Activated effector memory CD4-positive, alpha-beta T cell treated with anti-CD3 and anti-CD28 coated beads, Interleukin-2, amount 50 U/mL, for 16 hours (primary cell): ENCODE data around the gene CBLN3.
"Not testable (repeated sequence)": the region's sequence is repeated elsewhere in the genome, so short reads cannot be mapped to it uniquely, and the experiment has no call there.

Source experiments
- DNase-seq: peaks from one replicate; pipeline ENCODE4 v3.0.0-alpha.2; 2020

The CBLN3 gene

GRCh38 chr14:24399999-24400718 lies 29.3 kb downstream of the CBLN3 start:
- no peak for DNase-seq

- DNase-seq: no peak
Measured at GRCh38 chr14:24399447-24399822, 30.0 kb downstream of the CBLN3 start.

GRCh38 chr14:24398653-24399446 lies 30.6 kb downstream of the CBLN3 start, which contains the start of gene NYNRIN:
NYNRIN (plus strand) TSS chr14:24399003; CDS start chr14:24399247, 244 bp downstream.
- DNase-seq: peak; percentile 71

GRCh38 chr14:24398293-24398652 lies 31.2 kb downstream of the CBLN3 start:
- no peak for DNase-seq

DNA sequence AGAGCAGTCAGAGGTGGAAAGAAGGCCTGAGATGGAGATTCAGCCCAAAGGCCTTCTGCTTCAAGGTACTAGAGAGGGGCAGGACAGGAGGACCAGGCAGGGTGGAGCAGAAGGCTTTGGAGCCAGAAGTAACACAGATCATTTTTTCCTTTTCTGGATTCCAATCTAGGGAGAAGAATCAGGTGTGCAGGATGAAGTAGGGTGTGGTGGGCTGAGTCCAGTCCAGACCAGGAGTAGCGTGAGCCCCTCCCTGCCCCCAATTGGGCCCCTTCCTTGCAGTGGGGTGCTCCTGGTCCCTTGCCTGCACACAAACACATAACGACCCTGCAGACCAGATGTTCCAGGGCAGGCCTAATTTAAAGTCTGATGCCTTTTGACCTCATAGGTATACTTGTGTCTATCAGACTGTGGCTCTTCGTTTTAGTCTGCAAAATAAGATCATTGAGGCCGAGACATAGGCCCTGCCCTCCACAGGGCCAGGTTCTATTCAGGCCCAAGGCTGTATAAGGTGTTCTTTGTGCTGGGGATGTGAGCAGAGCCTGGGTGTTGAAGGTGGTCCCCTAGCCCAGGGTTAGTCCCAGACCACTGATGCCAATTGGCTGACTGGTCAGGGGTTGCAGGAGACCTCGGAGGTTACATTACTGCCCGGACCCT lies 31.7 kb downstream of the CBLN3 start:
- DNase-seq: no peak

DNA sequence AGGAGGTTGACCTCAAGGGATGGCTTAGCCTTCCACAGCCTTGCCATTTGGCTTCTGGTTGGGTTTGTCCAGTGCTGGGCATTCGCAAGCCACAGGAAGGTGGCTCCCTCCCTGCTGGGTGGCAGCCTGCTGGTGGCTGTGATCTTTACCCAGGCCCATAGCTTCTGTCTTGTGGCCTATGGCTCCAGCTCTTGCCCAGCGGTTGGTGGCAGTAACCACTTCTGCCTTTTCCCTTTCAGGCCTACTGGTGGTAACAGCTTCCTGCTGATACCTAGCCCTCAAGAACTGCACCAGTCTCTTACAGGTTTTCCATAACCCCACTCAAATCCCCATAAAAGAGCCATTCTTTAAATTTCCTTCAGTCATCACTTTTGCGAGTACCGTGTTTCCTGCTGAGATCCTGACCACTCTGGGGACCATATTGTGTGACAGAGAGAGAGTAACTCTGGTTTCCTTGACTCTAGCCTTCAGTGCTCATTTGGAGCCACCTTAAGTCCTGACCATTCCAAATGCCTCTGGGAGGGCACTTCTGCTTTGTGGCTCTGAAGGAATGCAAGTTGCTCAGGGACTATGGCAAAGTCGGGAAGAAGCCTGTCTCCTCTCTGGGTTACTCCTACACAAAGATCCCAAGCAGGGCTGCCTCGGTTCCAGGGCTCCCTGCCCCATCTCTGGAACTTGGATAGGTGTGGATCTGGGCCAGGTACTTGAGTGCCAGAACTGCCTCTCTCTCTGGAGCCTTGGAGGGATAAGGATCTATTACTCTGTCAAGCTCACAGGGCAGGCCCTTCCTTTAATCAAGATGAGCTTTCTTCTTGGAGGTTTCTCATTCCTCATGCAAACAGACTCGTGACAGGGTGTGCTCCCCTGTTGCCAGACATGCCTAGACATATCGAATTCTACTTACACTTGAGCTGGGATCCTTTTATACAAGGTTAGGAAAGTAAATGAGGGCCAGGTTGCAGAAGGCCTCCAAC lies 33.6 kb downstream of the CBLN3 start:
- DNase-seq: no peak

DNA sequence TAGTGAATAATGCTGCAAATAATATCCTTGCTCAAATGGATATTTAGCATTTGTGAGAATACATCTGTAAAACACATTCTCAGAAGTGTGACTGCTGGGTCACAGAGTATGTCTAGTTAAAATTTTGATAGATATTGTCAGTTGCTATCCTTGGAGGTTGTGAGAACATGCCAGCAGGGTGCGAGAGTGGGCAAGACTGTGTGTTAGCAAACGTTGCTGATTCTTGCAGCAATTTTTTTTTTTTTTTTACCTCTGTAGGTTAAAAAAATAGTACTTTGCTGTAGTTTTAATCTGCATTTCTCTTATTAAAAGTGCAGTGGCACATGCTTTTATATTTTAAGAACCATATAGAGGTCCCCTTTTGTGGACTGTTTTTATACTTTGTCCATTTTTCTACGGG lies 35.2 kb downstream of the CBLN3 start:
- no peak for DNase-seq

GRCh38 chr14:24392325-24393091 lies 37.0 kb downstream of the CBLN3 start:
- DNase-seq: no peak

GRCh38 chr14:24390701-24391468 lies 38.6 kb downstream of the CBLN3 start:
- no peak for DNase-seq

- no peak for DNase-seq
Measured at GRCh38 chr14:24389226-24389848, 40.1 kb downstream of the CBLN3 start.

DNA sequence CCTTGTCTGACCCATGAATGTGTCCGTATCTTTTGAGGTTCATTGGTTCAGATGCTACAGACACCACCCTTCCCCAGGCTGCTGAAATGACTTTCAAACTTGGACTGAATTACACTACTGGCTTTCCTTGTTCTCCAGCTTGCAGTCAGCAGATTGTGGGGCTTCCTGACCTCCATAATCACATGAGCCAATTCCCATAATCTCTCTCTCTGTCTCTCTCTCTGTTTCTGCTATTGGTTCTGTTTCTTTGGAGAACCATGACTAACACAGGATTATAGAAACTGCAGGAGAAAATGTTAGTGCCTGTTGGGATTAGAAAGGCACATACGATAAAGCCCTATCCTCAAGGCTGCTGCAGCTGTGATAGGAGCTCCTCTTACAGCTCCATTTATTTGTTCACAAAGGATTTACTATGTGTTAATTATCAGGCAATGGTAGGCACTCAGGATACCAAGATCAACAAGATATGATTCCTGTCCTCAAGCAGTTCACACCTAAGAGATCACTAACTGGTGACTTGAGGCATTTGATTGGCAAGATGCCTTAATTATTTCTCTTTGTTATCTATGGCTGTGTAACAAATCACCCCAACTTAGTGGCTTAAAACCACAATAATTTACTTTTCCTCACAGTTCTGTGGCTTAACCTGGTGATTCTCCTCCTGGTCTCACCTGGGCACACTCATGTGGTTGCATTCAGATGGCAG lies 40.8 kb downstream of the CBLN3 start:
- DNase-seq: no peak

- not testable (repeated sequence) for DNase-seq
Measured at GRCh38 chr14:24387579-24387978, 41.9 kb downstream of the CBLN3 start.

DNA sequence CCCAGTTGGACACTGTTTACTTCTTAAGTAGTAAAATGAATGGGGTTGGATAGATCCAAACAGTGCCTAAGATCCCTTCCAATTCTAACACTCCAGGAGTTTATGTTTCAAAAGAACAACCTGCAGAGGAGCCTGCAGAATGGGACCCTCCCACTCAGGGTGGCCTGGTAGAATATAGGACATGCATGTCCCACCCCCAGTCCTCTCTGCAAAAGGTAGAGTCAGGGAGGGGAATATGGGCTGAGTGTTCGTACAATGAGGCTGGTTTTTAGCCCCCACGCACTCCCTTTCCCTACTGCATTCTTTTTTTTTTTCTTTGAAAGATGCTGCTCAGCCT lies 42.5 kb downstream of the CBLN3 start:
- no peak for DNase-seq

GRCh38 chr14:24385524-24385923 lies 43.9 kb downstream of the CBLN3 start:
- no peak for DNase-seq

DNA sequence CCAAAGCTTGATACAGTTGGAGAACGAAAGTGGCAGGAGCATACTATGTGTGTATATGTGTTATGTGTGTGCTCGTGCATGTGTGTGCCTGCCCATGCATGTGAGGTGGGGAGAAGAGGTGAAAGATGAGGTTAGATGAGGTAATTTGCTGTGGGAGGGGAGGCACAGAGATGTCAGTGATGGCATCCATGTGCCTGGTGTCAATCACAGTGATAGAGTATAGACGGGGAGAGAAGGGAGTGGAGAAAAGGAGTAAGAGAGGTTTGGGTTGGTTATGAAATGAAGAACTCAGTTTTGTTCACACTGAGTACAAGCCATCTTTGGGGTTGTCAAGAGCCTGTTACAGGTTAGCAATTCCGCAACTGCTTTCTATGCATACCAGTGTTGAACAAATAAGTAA lies 45.3 kb downstream of the CBLN3 start:
- DNase-seq: no peak

DNA sequence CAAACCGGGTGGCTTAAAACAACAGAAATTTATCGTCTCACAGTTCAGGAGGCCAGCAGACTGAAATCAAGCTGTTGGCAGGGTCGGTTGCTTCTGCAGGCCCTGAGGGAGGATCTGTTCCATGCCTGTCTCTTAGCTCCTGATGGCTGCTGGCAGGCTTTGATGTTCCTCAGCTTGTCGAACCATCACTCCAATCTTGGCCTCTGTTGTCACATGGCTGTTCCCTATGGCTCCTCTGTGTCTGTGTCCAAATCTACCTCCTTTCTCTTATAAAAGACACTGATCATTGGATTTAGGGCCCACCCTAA lies 47.5 kb downstream of the CBLN3 start:
- no peak for DNase-seq

DNA sequence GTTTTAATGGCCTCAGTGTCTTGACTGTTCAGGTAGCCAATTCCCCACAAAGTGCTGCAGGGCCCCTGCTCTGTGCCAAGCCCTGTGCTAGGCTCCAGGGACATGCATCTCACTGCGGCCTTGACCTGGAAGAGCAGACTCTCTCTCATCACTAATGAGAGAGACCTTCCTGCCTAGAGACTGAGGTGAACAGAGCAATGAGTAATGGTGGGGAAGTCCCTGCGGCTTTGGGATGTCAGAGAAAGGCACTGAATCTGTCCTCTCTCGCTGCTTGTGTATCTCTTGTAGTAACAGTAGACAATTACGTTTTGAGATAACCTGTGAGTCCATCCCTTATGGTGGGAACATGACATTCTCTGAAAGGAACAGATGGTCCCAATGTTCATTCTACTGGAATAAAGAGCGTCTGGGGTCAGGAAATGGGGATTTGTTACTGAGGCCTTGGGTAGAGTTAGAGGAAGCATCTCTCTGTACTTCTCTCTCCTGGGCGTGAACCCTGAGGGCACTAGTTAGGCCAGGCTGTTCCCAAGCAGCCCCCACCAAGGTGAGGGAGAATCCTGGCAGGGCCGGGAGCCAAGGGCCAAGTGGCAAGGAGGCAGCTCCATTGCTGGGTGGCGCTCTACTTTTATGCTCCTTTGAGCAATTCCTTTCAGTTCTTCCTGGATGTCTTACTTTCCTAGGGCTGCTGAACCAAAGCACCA lies 48.0 kb downstream of the CBLN3 start:
- DNase-seq: no peak

GRCh38 chr14:24379907-24380730 lies 49.3 kb downstream of the CBLN3 start:
- DNase-seq: no peak
